HG02571 (cell line): Measurements from ENCODE around the gene GPR160.
"Not testable (repeated sequence)": the region's sequence is repeated elsewhere in the genome, so short reads cannot be mapped to it uniquely, and the experiment has no call there.

Experiments used
- ATAC-seq: cut with Tn5 transposase; IDR thresholded peaks from one replicate; pipeline ENCODE4 v1.9.1; 2021; ENCODE audit warnings: mild to moderate bottlenecking, moderate library complexity; ENCODE audit not compliant: unreplicated experiment

Gene GPR160

GRCh38 chr3:170037463-170038433, at the start of gene GPR160:
Gene GPR160 (plus strand): TSS chr3:170037995. CDS start chr3:170083973, 45,978 bp downstream.
- ATAC-seq: peak; percentile 84

GRCh38 chr3:169990431-169990830, 47.4 kb upstream of the GPR160 start:
- no peak for ATAC-seq

- ATAC-seq: no peak
Observed at GRCh38 chr3:169992156-169992555, 45.6 kb upstream of the GPR160 start.

- ATAC-seq: no peak
Observed at GRCh38 chr3:169992781-169993180, 45.0 kb upstream of the GPR160 start.

GRCh38 chr3:169993761-169994160, 44.0 kb upstream of the GPR160 start:
- no peak for ATAC-seq

- no peak for ATAC-seq
Observed at GRCh38 chr3:169996063-169996462, 41.7 kb upstream of the GPR160 start.

- no peak for ATAC-seq
Observed at GRCh38 chr3:169998668-169999131, 39.1 kb upstream of the GPR160 start.

GRCh38 chr3:169999433-169999832, 38.4 kb upstream of the GPR160 start:
- peak; percentile 90 for ATAC-seq

- no peak for ATAC-seq
Observed at GRCh38 chr3:170000051-170000450, 37.7 kb upstream of the GPR160 start.

- no peak for ATAC-seq
Observed at GRCh38 chr3:170002231-170002630, 35.6 kb upstream of the GPR160 start.

- no peak for ATAC-seq
Observed at GRCh38 chr3:170002879-170003278, 34.9 kb upstream of the GPR160 start.

- ATAC-seq: no peak
Observed at GRCh38 chr3:170003881-170004356, 33.9 kb upstream of the GPR160 start.

GRCh38 chr3:170007031-170007663, 30.6 kb upstream of the GPR160 start:
- ATAC-seq: peak; percentile 71

- no peak for ATAC-seq
Observed at GRCh38 chr3:170010498-170010897, 27.3 kb upstream of the GPR160 start.

GRCh38 chr3:170012683-170013400, 25.0 kb upstream of the GPR160 start:
- ATAC-seq: no peak

- ATAC-seq: no peak
Observed at GRCh38 chr3:170016057-170016456, 21.7 kb upstream of the GPR160 start.

- ATAC-seq: not testable (repeated sequence)
Observed at GRCh38 chr3:170019306-170019705, 18.5 kb upstream of the GPR160 start.

- no peak for ATAC-seq
Observed at GRCh38 chr3:170021083-170021482, 16.7 kb upstream of the GPR160 start.

- no peak for ATAC-seq
Observed at GRCh38 chr3:170022336-170022735, 15.5 kb upstream of the GPR160 start.

- no peak for ATAC-seq
Observed at GRCh38 chr3:170023165-170023564, 14.6 kb upstream of the GPR160 start.

- ATAC-seq: no peak
Observed at GRCh38 chr3:170024581-170024980, 13.2 kb upstream of the GPR160 start.
